ENCODE measurements around the gene PPARGC1A. TPM values are rescaled to one million over a fixed set of nuclear protein-coding genes. Genes with fewer than 3 reads are reported as not detected.

The PPARGC1A gene
- total and polyA plus RNA-seq, 2 of the 13 experiments (the other 11 are each of a cell fraction or from before 2014, with no cell fraction given) = 20.7 to 37.3 TPM

GRCh38 chr4:23881052-23881501 lies 8.8 kb downstream of the PPARGC1A start (continued):
- no peak for TF ChIP-seq FOXA1 (IDR thresholded peaks at IDR 0.05)
- peak; percentile 81 for TF ChIP-seq FOXA1 (CRISPR knock-in tag; IDR thresholded peaks at IDR 0.05)
- TF ChIP-seq FOXP1 (IDR thresholded peaks at IDR 0.05) = peak; percentile 38; the same call in 1 of the 2 replicates
- peak; percentile 98 for TF ChIP-seq FOXP1 (CRISPR knock-in tag; IDR thresholded peaks at IDR 0.05)
- peak; percentile 77; the same call in 1 of the 2 replicates for TF ChIP-seq GATAD1 (CRISPR knock-in tag; IDR thresholded peaks at IDR 0.05)
- TF ChIP-seq NFKBIZ (CRISPR knock-in tag; IDR thresholded peaks at IDR 0.05) = peak; percentile 94; the same call in 1 of the 2 replicates
- TF ChIP-seq ZSCAN21 (CRISPR knock-in tag; IDR thresholded peaks at IDR 0.05; ENCODE audit: borderline replicate concordance) = peak; percentile 65; the same call in 1 of the 2 replicates
- TF ChIP-seq, protein P1, sequence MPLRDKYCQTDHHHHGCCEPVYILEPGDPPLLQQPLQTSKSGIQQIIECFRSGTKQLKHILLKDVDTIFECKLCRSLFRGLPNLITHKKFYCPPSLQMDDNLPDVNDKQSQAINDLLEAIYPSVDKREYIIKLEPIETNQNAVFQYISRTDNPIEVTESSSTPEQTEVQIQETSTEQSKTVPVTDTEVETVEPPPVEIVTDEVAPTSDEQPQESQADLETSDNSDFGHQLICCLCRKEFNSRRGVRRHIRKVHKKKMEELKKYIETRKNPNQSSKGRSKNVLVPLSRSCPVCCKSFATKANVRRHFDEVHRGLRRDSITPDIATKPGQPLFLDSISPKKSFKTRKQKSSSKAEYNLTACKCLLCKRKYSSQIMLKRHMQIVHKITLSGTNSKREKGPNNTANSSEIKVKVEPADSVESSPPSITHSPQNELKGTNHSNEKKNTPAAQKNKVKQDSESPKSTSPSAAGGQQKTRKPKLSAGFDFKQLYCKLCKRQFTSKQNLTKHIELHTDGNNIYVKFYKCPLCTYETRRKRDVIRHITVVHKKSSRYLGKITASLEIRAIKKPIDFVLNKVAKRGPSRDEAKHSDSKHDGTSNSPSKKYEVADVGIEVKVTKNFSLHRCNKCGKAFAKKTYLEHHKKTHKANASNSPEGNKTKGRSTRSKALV (CRISPR knock-in tag; IDR thresholded peaks at IDR 0.05) = 0 out of 2 replicates have a peak, but pooled peaks have one; percentile 9
- peak; percentile 89 for TF ChIP-seq MEIS2 (CRISPR knock-in tag; IDR thresholded peaks at IDR 0.05)
- TF ChIP-seq IRF1 (CRISPR knock-in tag; IDR thresholded peaks at IDR 0.05; ENCODE audit: low read depth) = 0 out of 2 replicates have a peak, but pooled peaks have one; percentile 35
- TF ChIP-seq TEAD2 (CRISPR knock-in tag; IDR thresholded peaks at IDR 0.05) = no peak
- TF ChIP-seq TBX2 (CRISPR knock-in tag; IDR thresholded peaks at IDR 0.05; ENCODE audit: borderline replicate concordance) = peak; percentile 94
- TF ChIP-seq, protein P2, sequence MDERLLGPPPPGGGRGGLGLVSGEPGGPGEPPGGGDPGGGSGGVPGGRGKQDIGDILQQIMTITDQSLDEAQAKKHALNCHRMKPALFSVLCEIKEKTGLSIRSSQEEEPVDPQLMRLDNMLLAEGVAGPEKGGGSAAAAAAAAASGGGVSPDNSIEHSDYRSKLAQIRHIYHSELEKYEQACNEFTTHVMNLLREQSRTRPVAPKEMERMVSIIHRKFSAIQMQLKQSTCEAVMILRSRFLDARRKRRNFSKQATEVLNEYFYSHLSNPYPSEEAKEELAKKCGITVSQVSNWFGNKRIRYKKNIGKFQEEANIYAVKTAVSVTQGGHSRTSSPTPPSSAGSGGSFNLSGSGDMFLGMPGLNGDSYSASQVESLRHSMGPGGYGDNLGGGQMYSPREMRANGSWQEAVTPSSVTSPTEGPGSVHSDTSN (CRISPR knock-in tag; IDR thresholded peaks at IDR 0.05) = 0 out of 2 replicates have a peak, but pooled peaks have one; percentile 11
- TF ChIP-seq HOXA5 (CRISPR knock-in tag; IDR thresholded peaks at IDR 0.05) = peak; percentile 78; the same call in 1 of the 2 replicates
- peak; percentile 26; the same call in 1 of the 2 replicates for TF ChIP-seq ZNF7 (CRISPR knock-in tag; IDR thresholded peaks at IDR 0.05)
- no peak for TF ChIP-seq ZBTB1 (CRISPR knock-in tag; IDR thresholded peaks at IDR 0.05; ENCODE audit: borderline replicate concordance)
- TF ChIP-seq ELF3 (CRISPR knock-in tag; IDR thresholded peaks at IDR 0.05) = peak; percentile 93
- no peak for TF ChIP-seq HCFC1 (IDR thresholded peaks at IDR 0.05; ENCODE audit: low read depth, low read length)
- TF ChIP-seq DR1 (CRISPR knock-in tag; IDR thresholded peaks at IDR 0.05) = no peak
- TF ChIP-seq, protein P3, sequence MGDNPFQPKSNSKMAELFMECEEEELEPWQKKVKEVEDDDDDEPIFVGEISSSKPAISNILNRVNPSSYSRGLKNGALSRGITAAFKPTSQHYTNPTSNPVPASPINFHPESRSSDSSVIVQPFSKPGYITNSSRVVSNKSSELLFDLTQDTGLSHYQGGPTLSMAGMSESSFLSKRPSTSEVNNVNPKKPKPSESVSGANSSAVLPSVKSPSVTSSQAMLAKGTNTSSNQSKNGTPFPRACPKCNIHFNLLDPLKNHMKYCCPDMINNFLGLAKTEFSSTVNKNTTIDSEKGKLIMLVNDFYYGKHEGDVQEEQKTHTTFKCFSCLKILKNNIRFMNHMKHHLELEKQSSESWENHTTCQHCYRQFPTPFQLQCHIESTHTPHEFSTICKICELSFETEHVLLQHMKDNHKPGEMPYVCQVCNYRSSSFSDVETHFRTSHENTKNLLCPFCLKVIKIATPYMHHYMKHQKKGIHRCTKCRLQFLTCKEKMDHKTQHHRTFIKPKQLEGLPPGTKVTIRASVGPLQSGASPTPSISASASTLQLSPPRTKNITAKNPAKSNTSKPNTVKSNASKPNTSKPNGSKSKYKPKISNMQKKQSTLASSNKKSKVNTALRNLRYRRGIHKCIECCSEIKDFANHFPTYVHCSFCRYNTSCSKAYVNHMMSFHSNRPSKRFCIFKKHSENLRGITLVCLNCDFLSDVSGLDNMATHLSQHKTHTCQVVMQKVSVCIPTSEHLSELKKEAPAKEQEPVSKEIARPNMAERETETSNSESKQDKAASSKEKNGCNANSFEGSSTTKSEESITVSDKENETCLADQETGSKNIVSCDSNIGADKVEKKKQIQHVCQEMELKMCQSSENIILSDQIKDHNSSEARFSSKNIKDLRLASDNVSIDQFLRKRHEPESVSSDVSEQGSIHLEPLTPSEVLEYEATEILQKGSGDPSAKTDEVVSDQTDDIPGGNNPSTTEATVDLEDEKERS (CRISPR knock-in tag; IDR thresholded peaks at IDR 0.05) = peak; percentile 85
- TF ChIP-seq ZNF879 (CRISPR knock-in tag; IDR thresholded peaks at IDR 0.05) = no peak
- TF ChIP-seq, protein P4, sequence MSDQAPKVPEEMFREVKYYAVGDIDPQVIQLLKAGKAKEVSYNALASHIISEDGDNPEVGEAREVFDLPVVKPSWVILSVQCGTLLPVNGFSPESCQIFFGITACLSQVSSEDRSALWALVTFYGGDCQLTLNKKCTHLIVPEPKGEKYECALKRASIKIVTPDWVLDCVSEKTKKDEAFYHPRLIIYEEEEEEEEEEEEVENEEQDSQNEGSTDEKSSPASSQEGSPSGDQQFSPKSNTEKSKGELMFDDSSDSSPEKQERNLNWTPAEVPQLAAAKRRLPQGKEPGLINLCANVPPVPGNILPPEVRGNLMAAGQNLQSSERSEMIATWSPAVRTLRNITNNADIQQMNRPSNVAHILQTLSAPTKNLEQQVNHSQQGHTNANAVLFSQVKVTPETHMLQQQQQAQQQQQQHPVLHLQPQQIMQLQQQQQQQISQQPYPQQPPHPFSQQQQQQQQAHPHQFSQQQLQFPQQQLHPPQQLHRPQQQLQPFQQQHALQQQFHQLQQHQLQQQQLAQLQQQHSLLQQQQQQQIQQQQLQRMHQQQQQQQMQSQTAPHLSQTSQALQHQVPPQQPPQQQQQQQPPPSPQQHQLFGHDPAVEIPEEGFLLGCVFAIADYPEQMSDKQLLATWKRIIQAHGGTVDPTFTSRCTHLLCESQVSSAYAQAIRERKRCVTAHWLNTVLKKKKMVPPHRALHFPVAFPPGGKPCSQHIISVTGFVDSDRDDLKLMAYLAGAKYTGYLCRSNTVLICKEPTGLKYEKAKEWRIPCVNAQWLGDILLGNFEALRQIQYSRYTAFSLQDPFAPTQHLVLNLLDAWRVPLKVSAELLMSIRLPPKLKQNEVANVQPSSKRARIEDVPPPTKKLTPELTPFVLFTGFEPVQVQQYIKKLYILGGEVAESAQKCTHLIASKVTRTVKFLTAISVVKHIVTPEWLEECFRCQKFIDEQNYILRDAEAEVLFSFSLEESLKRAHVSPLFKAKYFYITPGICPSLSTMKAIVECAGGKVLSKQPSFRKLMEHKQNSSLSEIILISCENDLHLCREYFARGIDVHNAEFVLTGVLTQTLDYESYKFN (CRISPR knock-in tag; conservative IDR thresholded peaks at IDR 0.05) = peak; percentile 81

Data from HepG2 (cell line).